Endothelial cell (in vitro differentiated cells): ENCODE measurements around the gene USH2A. TPM values are rescaled to one million over a fixed set of nuclear protein-coding genes. Genes with fewer than 3 reads are reported as not detected.

ENCODE experiments used
- DNase-seq: peaks from one replicate; pipeline ENCODE4 v3.0.0; 2021; ENCODE audit warnings: low spot score
- H3K27ac Mint-ChIP-seq: one replicate; pipeline ENCODE4 v1.8.0; 2021; ENCODE audit warnings: mixed read lengths, inconsistent platforms; ENCODE audit not compliant: unreplicated experiment
- H3K27me3 Mint-ChIP-seq: one replicate; pipeline ENCODE4 v1.8.0; 2021; ENCODE audit warnings: mild to moderate bottlenecking, moderate library complexity, mixed read lengths, inconsistent platforms; ENCODE audit not compliant: unreplicated experiment
- H3K36me3 Mint-ChIP-seq: one replicate; pipeline ENCODE4 v1.8.0; 2021; ENCODE audit warnings: mild to moderate bottlenecking, low read depth, mixed read lengths, inconsistent platforms; ENCODE audit not compliant: unreplicated experiment
- H3K4me1 Mint-ChIP-seq: one replicate; pipeline ENCODE4 v1.8.0; 2021; ENCODE audit warnings: mild to moderate bottlenecking, mixed read lengths, inconsistent platforms; ENCODE audit not compliant: unreplicated experiment
- H3K4me3 Mint-ChIP-seq: one replicate; pipeline ENCODE4 v1.8.0; 2021; ENCODE audit warnings: mild to moderate bottlenecking, mixed read lengths, inconsistent platforms; ENCODE audit not compliant: unreplicated experiment
- H3K9me3 Mint-ChIP-seq: one replicate; pipeline ENCODE4 v1.8.0; 2021; ENCODE audit warnings: mixed read lengths, inconsistent platforms; ENCODE audit not compliant: unreplicated experiment
- CTCF ChIP-seq: fragments of 200-600 bp; sonication (generic); IDR thresholded peaks from one replicate; pipeline ENCODE4 v1.5.0; 2021; ENCODE audit warnings: antibody characterized with exemption; ENCODE audit not compliant: unreplicated experiment
- total RNA-seq: library from RNA; stranded (reverse); fragmentation: NEBNext Ultra II Directional; extraction: Animal tissue kit (Norgen Biotek cat#: 25700); gene quantifications from one replicate; pipeline ENCODE4 v1.2.1, GENCODE V29; 2021; ENCODE audit not compliant: unreplicated experiment

USH2A gene
- total RNA-seq, 1 donor from 2014 or later = not detected

- no peak for DNase-seq
- Mint-ChIP-seq H3K27ac (no peak overlapping the region), H3K9me3 (no peaks in the 10 kb centered on the region), H3K4me3 (no peak overlapping the region), H3K36me3 (no peaks in the 10 kb centered on the region), H3K4me1 (no peaks in the 10 kb centered on the region), H3K27me3 (no peaks in the 10 kb centered on the region)
- no peak for TF ChIP-seq CTCF
Measured at GRCh38 chr1:216184126-216184680, 239.0 kb downstream of the USH2A start.

- no peaks in the 10 kb centered on the region for H3K27me3 Mint-ChIP-seq
- H3K4me1 Mint-ChIP-seq = no peaks in the 10 kb centered on the region
- H3K4me3 Mint-ChIP-seq = no peak overlapping the region
- no peak for TF ChIP-seq CTCF
- DNase-seq = no peak
- no peaks in the 10 kb centered on the region for H3K36me3 Mint-ChIP-seq
- H3K27ac Mint-ChIP-seq = no peak overlapping the region
- no peaks in the 10 kb centered on the region for H3K9me3 Mint-ChIP-seq
Measured at GRCh38 chr1:216183454-216183853, 239.8 kb downstream of the USH2A start.

DNA sequence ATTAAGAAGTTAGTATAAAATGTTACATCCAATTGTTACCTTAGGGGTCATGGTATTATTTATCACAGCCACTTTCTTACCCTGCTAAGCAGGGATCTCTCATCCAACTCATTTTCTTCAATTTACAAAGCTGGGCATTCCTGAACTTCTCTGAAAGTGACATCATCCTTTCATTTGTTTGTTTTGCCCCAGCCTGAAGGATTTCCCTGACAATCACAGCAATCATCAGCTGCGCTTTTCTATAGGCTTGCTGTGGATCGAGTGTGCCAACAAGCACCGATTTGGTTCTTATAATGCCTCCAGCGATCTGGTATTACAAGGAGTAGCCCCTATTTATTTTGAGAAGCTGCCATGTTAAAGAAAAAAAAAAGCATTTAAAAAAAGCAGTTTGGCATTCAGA is 240.2 kb downstream of the USH2A start:
- H3K27ac Mint-ChIP-seq = no peak overlapping the region
- H3K4me1 Mint-ChIP-seq = no peaks in the 10 kb centered on the region
- no peak for DNase-seq
- H3K4me3 Mint-ChIP-seq = no peak overlapping the region
- no peaks in the 10 kb centered on the region for H3K27me3 Mint-ChIP-seq
- no peaks in the 10 kb centered on the region for H3K36me3 Mint-ChIP-seq
- H3K9me3 Mint-ChIP-seq = no peaks in the 10 kb centered on the region
- no peak for TF ChIP-seq CTCF

GRCh38 chr1:216181590-216181989 is 241.7 kb downstream of the USH2A start:
- Mint-ChIP-seq H3K36me3 (no peaks in the 10 kb centered on the region), H3K27ac (no peak overlapping the region), H3K27me3 (no peaks in the 10 kb centered on the region), H3K4me1 (no peaks in the 10 kb centered on the region), H3K4me3 (no peak overlapping the region), H3K9me3 (no peaks in the 10 kb centered on the region)
- TF ChIP-seq CTCF = no peak
- no peak for DNase-seq

DNA sequence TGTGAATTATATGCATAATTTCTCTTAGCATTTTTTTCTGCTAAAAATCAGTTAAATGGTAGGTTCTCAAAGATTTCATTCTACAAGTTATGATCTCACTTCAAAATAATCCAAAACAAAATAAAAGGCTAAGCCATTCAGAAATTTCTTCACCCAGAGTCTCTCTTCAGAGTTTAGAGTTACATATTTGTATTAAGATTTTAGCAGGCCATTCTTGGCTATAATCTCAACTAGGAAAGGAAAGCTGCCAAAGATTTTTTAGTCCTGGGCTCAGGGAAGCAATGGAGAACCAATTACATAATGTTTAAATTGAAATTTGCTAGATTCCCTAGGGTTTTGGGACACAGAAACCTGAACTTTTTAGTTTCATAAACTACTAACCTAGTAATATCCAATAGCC is 245.0 kb downstream of the USH2A start:
- H3K27me3 Mint-ChIP-seq = no peaks in the 10 kb centered on the region
- H3K27ac Mint-ChIP-seq = no peak overlapping the region
- no peaks in the 10 kb centered on the region for H3K36me3 Mint-ChIP-seq
- H3K4me1 Mint-ChIP-seq = no peaks in the 10 kb centered on the region
- DNase-seq = no peak
- H3K4me3 Mint-ChIP-seq = no peak overlapping the region
- TF ChIP-seq CTCF = no peak
- H3K9me3 Mint-ChIP-seq = no peaks in the 10 kb centered on the region
